Measurements from ENCODE around the gene GRIN3B.

Gene GRIN3B

GRCh38 chr19:1000095-1000494 lies at the start of gene GRIN3B:
TSS of gene GRIN3B (plus strand) at chr19:1000419. CDS start at chr19:1000438, 19 bp downstream.
- DNase-seq (ENCODE audit: low read depth in 2 of 2), result peak; percentile 52 to 58

GRCh38 chr19:952049-952679 lies 48.1 kb upstream of the GRIN3B start:
- DNase-seq (ENCODE audit: low read depth in 2 of 2), result no peak
- H3K4me3 ChIP-seq (replicated peaks in 1 of 2; ENCODE audit: low read depth in 2 of 2, low read length in 2 of 2), result no peak overlapping the region
- TF ChIP-seq CTCF (IDR thresholded peaks at IDR 0.05; ENCODE audit: low read depth, low read length), result no peak

More at GRCh38 chr19:1000095-1000494, at the start of gene GRIN3B:
- H3K4me3 ChIP-seq (replicated peaks in 1 of 2; ENCODE audit: low read depth in 2 of 2, low read length in 2 of 2), result no peak within 1 kb of the TSS
- peak; percentile 62 for TF ChIP-seq CTCF (IDR thresholded peaks at IDR 0.05; ENCODE audit: low read depth, low read length)

- TF ChIP-seq CTCF (IDR thresholded peaks at IDR 0.05; ENCODE audit: low read depth, low read length), result no peak
- peak in 1 of 2 donors; percentile 28 for DNase-seq (ENCODE audit: low read depth in 2 of 2)
- no peak overlapping the region for H3K4me3 ChIP-seq (replicated peaks in 1 of 2; ENCODE audit: low read depth in 2 of 2, low read length in 2 of 2)
Measured at GRCh38 chr19:952680-953444, 47.4 kb upstream of the GRIN3B start.

GRCh38 chr19:953445-954271 lies 46.6 kb upstream of the GRIN3B start:
- no peak overlapping the region for H3K4me3 ChIP-seq (replicated peaks in 1 of 2; ENCODE audit: low read depth in 2 of 2, low read length in 2 of 2)
- no peak for DNase-seq (ENCODE audit: low read depth in 2 of 2)
- TF ChIP-seq CTCF (IDR thresholded peaks at IDR 0.05; ENCODE audit: low read depth, low read length), result no peak

- no peak overlapping the region for H3K4me3 ChIP-seq (replicated peaks in 1 of 2; ENCODE audit: low read depth in 2 of 2, low read length in 2 of 2)
- no peak for DNase-seq (ENCODE audit: low read depth in 2 of 2)
- TF ChIP-seq CTCF (IDR thresholded peaks at IDR 0.05; ENCODE audit: low read depth, low read length), result no peak
Measured at GRCh38 chr19:954272-954671, 45.9 kb upstream of the GRIN3B start.

- no peak overlapping the region for H3K4me3 ChIP-seq (replicated peaks in 1 of 2; ENCODE audit: low read depth in 2 of 2, low read length in 2 of 2)
- DNase-seq (ENCODE audit: low read depth in 2 of 2), result no peak
- TF ChIP-seq CTCF (IDR thresholded peaks at IDR 0.05; ENCODE audit: low read depth, low read length), result no peak
Measured at GRCh38 chr19:954672-955494, 45.3 kb upstream of the GRIN3B start.
